Natural killer cell (primary cell): ENCODE data around the gene ADGB. TPM values are rescaled to one million over a fixed set of nuclear protein-coding genes. Genes with fewer than 3 reads are reported as not detected.

ENCODE experiments used
- ATAC-seq, 3 donors: fragments of 150-1000 bp in 2 of 3; fragments of 200-7000 bp in 1 of 3; cut with Tn5 transposase; 1 replicate in 1 of 3; 2 replicates in 2 of 3; pipeline ENCODE4 v1.10.0; 2021; ENCODE audit warnings: mild to moderate bottlenecking in 2 of 3, moderate library complexity in 2 of 3
- DNase-seq, 2 donors: peaks; one replicate each; pipeline versions ENCODE4 v3.0.0 to v3.0.0-alpha.2; 2013 to 2021; ENCODE audit warnings: mixed read lengths in 1 of 2
- H3K27ac ChIP-seq: one replicate; pipeline ENCODE4 v1.5.1; 2013; ENCODE audit warnings: mild to moderate bottlenecking, low read length
- H3K27me3 ChIP-seq: one replicate; pipeline ENCODE4 v1.6.1; 2013; ENCODE audit warnings: low read length; ENCODE audit not compliant: control insufficient read depth, insufficient read depth
- H3K36me3 ChIP-seq: one replicate; pipeline ENCODE4 v1.6.1; 2013; ENCODE audit warnings: low read length; ENCODE audit not compliant: control insufficient read depth, insufficient read depth
- H3K4me1 ChIP-seq: one replicate; pipeline ENCODE4 v1.6.1; 2013; ENCODE audit warnings: low read length; ENCODE audit not compliant: control insufficient read depth, insufficient read depth
- H3K4me3 ChIP-seq: one replicate; pipeline ENCODE4 v1.5.1; 2013; ENCODE audit warnings: low read length
- H3K9me3 ChIP-seq: one replicate; pipeline ENCODE4 v1.6.1; 2013; ENCODE audit warnings: low read length; ENCODE audit not compliant: control insufficient read depth, insufficient read depth
- H3K27ac Mint-ChIP-seq, 2 donors: one replicate each; pipeline ENCODE4 v1.8.0; 2022; ENCODE audit warnings: mild to moderate bottlenecking in 2 of 2, mixed read lengths in 2 of 2, moderate library complexity in 1 of 2
- H3K27me3 Mint-ChIP-seq, 2 donors: one replicate each; pipeline ENCODE4 v1.8.0; 2022; ENCODE audit warnings: low read depth in 2 of 2, mixed read lengths in 2 of 2
- H3K36me3 Mint-ChIP-seq: one replicate; pipeline ENCODE4 v1.8.0; 2022; ENCODE audit warnings: mixed read lengths
- H3K4me1 Mint-ChIP-seq, 2 donors: one replicate each; pipeline ENCODE4 v1.8.0; 2022; ENCODE audit warnings: mixed read lengths in 2 of 2
- H3K4me3 Mint-ChIP-seq: one replicate; pipeline ENCODE4 v1.8.0; 2022; ENCODE audit warnings: mild to moderate bottlenecking, moderate library complexity, mixed read lengths
- H3K9me3 Mint-ChIP-seq, 2 donors: one replicate each; pipeline ENCODE4 v1.8.0; 2022; ENCODE audit warnings: mixed read lengths in 2 of 2
- CTCF ChIP-seq: fragments of 200-600 bp; IDR thresholded peaks from one replicate; pipeline ENCODE4 v1.8.0; 2022; ENCODE audit warnings: antibody characterized with exemption
- WGBS: methylation state at CpG from one replicate; pipeline ENCODE4 v1.1.7; 2013; ENCODE audit warnings: missing lambda C conversion rate; ENCODE audit not compliant: insufficient coverage; 5-methylcytosine and 5-hydroxymethylcytosine counted together
- intact Hi-C: fragments of 100-400 bp; cut with micrococcal nuclease; formaldehyde crosslinking; loops from one replicate; pipeline ENCODE4 v1.14.2; 2022
- total RNA-seq, 4 donors: library from RNA; stranded (reverse); fragments of 120-200 nt in 1 of 4; gene quantifications; one replicate each; pipeline versions ENCODE4 v1.2.3 to v1.2.4, GENCODE V29; 2013 to 2022

The ADGB gene
- total RNA-seq, 3 donors from 2014 or later (not counting 1 experiment from before 2014, with no cell fraction given) = not detected

GRCh38 chr6:146583966-146584365 is 14.8 kb upstream of the ADGB start:
- H3K4me1 ChIP-seq = no peaks in the 10 kb centered on the region
- intact Hi-C loops = no loop called here
- no peaks in the 10 kb centered on the region for H3K9me3 ChIP-seq
- no peaks in the 10 kb centered on the region for H3K36me3 ChIP-seq
- no peak for TF ChIP-seq CTCF
- no peaks in the 10 kb centered on the region for H3K27me3 ChIP-seq
- no peak overlapping the region for H3K27ac ChIP-seq
- ATAC-seq = peak in 1 of 3 donors; percentile 48
- 63% methylated on average over 1 of the region's 1 CpG for WGBS
- Mint-ChIP-seq H3K9me3 (peaks cover 3 to 4% of the 10 kb centered on the region in 2 donors), H3K36me3 (no peaks in the 10 kb centered on the region), H3K4me3 (no peak overlapping the region), H3K27me3 (no peaks in the 10 kb centered on the region), H3K27ac (no peak overlapping the region), H3K4me1 (no peaks in the 10 kb centered on the region)
- H3K4me3 ChIP-seq = no peak overlapping the region
- DNase-seq = no peak

DNA sequence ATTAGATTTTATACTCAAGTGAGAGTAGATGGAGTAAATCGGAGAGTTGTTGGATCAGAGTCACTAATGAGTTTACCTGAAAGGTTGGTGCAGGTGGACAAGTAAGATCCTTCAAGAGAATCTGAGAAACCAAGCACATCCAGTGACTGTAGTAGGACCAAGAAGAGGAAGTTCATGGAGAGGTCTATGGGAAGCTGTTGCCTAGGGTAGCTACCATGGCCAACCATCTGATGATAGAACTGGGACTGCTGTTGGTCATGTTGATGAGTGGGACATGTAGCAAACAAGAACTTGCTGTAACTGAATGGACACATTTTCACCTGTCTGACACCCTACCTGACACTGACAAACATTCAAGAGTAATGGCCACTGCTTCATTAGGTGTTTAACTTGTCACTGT is 11.3 kb upstream of the ADGB start:
- no peak overlapping the region for H3K27ac Mint-ChIP-seq
- Histone ChIP-seq H3K4me3 (no peak overlapping the region), H3K9me3 (no peaks in the 10 kb centered on the region), H3K27me3 (no peaks in the 10 kb centered on the region), H3K36me3 (no peaks in the 10 kb centered on the region), H3K27ac (no peak overlapping the region), H3K4me1 (no peaks in the 10 kb centered on the region)
- intact Hi-C loops = no loop called here
- no peak overlapping the region for H3K4me3 Mint-ChIP-seq
- DNase-seq = no peak
- ATAC-seq = no peak
- peaks cover 0 to 2% of the 10 kb centered on the region in 2 donors for H3K9me3 Mint-ChIP-seq
- H3K36me3 Mint-ChIP-seq = no peaks in the 10 kb centered on the region
- no peak for TF ChIP-seq CTCF
- no peaks in the 10 kb centered on the region for H3K27me3 Mint-ChIP-seq
- WGBS = no CpG with 5 or more reads among the region's 1 CpG
- no peaks in the 10 kb centered on the region for H3K4me1 Mint-ChIP-seq

DNA sequence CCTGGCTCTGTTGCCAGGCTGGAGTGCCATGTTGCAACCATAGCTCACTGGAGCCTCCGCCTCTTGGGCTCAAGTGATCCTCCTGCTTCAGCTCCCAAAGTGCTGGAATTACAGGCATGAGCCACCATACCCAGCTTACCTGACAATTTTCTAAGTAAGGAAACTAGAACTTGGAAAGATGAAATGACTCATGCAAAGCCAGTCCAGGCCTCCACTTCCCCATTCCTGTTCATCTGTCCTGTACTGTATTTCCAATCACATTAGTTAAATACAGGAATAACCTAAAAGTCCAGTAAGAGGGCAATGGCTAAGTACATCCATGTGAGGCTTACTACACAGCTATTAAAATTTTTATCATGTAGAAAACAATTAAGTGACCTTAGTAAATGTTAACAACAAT is 8.3 kb upstream of the ADGB start:
- no peaks in the 10 kb centered on the region for H3K27me3 ChIP-seq
- intact Hi-C loops = no loop called here
- Mint-ChIP-seq H3K36me3 (no peaks in the 10 kb centered on the region), H3K27ac (no peak overlapping the region), H3K27me3 (no peaks in the 10 kb centered on the region), H3K4me1 (no peaks in the 10 kb centered on the region), H3K9me3 (peaks cover 0 to 2% of the 10 kb centered on the region in 2 donors), H3K4me3 (no peak overlapping the region)
- H3K4me1 ChIP-seq = no peaks in the 10 kb centered on the region
- H3K4me3 ChIP-seq = no peak overlapping the region
- 60% methylated on average over 1 of the region's 1 CpG for WGBS
- no peaks in the 10 kb centered on the region for H3K9me3 ChIP-seq
- no peaks in the 10 kb centered on the region for H3K36me3 ChIP-seq
- ATAC-seq (no peak), DNase-seq (no peak)
- no peak overlapping the region for H3K27ac ChIP-seq
- TF ChIP-seq CTCF = no peak

DNA sequence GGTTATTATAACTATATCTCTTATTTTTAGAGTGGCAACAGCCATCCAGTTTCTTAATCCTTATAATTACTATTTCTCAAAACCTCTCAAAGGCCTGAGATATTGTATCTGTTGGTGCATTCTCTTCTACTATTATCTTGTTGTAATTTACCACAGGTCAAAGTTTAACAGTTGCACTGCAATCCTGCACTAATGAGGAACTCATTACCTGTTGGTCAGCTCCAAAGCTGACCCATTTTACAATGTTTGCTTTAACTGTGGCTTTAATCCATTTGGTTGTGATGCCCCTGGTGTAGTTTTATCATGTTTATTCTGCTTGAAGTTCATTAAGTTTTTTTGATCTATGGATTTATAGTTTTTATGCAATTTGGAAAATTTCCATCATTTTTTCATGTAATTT is 6.3 kb upstream of the ADGB start:
- Histone ChIP-seq H3K27ac (no peak overlapping the region), H3K27me3 (no peaks in the 10 kb centered on the region), H3K4me3 (no peak overlapping the region), H3K4me1 (no peaks in the 10 kb centered on the region), H3K36me3 (no peaks in the 10 kb centered on the region), H3K9me3 (no peaks in the 10 kb centered on the region)
- Mint-ChIP-seq H3K4me3 (no peak overlapping the region), H3K4me1 (no peaks in the 10 kb centered on the region), H3K36me3 (no peaks in the 10 kb centered on the region), H3K27me3 (no peaks in the 10 kb centered on the region), H3K27ac (no peak overlapping the region), H3K9me3 (peaks cover 0 to 2% of the 10 kb centered on the region in 2 donors)
- ATAC-seq (no peak), DNase-seq (no peak)
- intact Hi-C loops = no loop called here
- no peak for TF ChIP-seq CTCF
